ENCODE measurements around the gene GNA12.
"Not testable (repeated sequence)": the region's sequence is repeated elsewhere in the genome, so short reads cannot be mapped to it uniquely, and the experiment has no call there.

Gene GNA12

DNA sequence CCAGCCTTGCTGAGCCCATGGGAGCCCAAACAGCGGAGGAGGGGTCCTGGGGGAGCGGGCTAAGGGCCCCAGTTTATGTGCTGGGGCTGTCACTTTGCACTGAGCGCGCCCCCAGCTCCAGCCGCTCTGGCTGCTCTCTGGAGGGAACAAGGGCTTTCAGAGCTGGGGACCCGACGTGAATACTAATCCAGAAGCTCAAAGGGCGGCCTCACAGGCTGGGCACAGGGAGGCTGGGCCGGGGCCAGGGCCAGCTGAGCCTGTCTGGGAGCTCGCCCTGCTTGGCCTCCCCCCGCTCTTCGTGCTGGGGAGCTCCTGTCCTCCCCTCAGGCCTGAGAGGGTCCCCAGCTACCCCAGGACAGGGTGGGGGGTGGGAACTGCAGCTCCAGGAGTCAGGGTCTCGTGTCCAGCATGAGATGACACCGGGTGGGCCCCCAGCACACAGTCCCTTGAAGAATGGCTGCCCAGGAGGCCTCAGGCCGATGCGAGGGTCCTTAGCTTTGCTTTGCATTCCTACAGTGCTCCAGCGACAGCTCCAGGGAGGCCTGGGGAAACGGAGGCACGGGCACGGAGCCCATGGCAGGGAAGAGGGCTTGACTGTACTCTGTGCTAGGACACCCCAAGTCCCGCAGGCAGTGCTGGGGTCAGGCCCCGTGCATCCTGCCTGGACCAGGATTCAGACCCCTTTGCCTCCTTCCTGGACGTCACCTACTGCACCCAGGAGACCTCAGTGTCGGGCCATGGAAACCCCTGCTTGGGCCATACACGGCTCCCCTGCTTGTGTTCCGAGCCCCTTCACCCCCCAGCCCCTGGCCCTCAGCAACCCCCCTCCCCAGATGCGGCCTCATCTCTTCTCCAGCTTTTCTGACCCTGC is 161.9 kb downstream of the GNA12 start:
- Mint-ChIP-seq H3K27me3 (peaks cover 15% of the 10 kb centered on the region), H3K36me3 (no peaks in the 10 kb centered on the region), H3K27ac (no peak overlapping the region), H3K4me1 (peaks cover under 1% of the 10 kb centered on the region), H3K9me3 (no peaks in the 10 kb centered on the region), H3K4me3 (no peak overlapping the region)
- no peak for ATAC-seq (ENCODE audit: low read depth)
- DNase-seq (ENCODE audit: low spot score in 2 of 2) = no peak

DNA sequence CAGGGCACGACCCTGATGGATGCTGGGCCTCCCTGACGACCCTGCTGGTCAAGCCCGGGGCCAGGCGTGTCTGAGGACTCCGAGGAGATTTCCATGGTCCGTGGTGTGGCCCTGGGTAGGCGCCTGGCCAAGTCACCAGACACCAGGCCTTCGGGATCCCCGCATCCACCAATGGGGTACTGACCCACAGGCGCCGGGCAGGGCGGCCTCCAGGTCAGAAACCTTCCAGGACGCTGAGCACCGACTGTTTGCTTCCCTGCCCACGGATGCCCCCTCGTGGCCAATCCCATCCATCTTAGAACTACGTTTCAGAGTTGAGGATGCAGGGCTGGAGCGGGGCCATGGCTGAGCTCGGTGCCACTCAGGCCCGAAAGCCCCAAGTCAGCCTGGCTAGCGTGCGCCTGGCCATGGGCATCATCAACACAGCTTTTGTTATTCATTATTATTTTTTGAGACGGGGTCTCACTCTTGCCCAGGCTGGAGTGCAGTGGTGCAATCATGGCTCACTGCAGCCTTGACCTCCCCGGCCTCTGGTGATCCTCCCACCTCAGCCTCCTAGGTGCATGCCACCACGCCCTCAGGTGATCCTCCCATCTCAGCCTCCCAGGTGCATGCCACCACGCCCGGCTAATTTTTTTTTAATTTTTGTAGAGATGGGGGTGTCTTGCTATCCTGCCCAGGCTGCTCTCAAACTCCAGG is 163.2 kb downstream of the GNA12 start:
- peak; percentile 75 for ATAC-seq (ENCODE audit: low read depth)
- no peak overlapping the region for H3K27ac Mint-ChIP-seq
- H3K4me1 Mint-ChIP-seq = no peaks in the 10 kb centered on the region
- no peaks in the 10 kb centered on the region for H3K36me3 Mint-ChIP-seq
- H3K9me3 Mint-ChIP-seq = no peaks in the 10 kb centered on the region
- no peak overlapping the region for H3K4me3 Mint-ChIP-seq
- peaks cover 15% of the 10 kb centered on the region for H3K27me3 Mint-ChIP-seq
- DNase-seq (ENCODE audit: low spot score in 2 of 2) = peak; percentile 58

DNA sequence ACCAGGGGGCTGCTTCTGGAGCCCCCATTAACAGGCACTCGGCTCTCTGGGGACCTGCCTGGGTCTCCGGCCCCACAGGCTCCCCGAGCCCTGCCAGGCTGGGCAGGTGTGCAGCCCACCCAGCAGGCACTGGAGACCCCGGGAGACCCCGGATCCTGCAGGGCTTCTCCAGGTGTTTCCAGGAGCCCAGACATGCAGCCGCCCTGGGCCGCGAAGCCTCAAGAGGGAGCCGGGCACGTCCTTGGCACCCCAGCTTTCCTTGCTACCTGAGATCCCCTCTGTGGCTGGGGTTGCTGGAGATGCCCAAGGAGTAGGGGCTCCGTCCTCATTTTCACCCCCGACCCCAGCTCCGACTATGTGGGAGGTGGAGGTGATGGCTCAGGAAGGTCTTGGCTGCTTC is 163.9 kb downstream of the GNA12 start:
- Mint-ChIP-seq H3K4me1 (no peaks in the 10 kb centered on the region), H3K36me3 (no peaks in the 10 kb centered on the region), H3K27ac (no peak overlapping the region), H3K27me3 (peaks cover 15% of the 10 kb centered on the region), H3K9me3 (no peaks in the 10 kb centered on the region), H3K4me3 (no peak overlapping the region)
- DNase-seq (ENCODE audit: low spot score in 2 of 2) (no peak), ATAC-seq (ENCODE audit: low read depth) (no peak)

DNA sequence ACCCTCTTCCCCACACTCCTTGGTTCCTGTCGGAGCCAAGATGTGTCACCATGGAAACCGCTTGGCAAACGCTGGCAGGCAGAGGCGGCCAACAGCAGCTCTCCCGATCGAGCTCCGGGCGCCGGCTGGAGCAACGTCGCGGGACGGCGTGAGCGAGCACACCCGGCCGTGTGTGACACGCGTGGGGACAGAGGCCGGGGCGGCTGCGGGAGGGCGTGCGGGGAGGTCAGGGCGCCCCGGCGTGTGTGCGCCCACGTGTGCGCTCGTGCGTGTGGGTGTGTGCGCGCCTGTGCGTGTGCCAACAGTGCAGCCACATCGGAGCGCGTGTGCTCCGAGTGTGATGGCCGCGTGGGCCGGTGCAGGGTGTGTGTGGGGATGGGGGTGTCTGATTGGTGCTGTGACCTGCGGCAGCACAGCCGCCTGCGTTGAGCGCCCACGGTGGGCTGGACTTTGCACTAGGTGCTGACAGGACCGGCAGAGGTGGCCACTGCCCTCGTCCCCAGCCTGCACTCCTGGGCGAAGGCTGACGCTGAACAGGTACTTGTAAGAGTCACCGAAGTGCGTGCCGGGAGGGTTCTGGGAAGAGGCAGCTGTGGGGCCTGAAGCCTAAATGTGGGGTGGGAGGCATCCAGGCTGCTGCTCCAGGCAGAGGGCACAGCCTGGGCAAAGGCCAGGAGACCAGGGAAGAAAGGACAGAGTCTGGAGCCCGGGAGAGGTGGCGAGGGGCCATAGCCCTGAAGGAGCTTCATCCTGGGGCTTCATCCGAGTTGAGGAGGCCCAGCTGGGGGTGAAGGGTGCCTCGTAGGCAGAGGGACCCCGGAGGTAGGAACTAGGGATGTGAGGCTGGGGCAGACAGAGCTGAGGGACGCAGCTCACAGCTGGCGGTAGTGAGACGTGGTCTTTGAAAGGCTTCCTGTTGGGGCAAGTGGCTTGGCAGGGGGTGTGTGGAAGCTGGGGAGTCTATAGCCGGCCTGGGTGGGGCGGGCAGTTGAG is 164.7 kb downstream of the GNA12 start:
- ATAC-seq (ENCODE audit: low read depth); H3K36me3 Mint-ChIP-seq: not testable (repeated sequence)

GRCh38 chr7:2678454-2678853 is 165.7 kb downstream of the GNA12 start:
- not testable (repeated sequence) for DNase-seq (ENCODE audit: low spot score in 2 of 2); H3K27ac Mint-ChIP-seq; H3K4me3 Mint-ChIP-seq; H3K9me3 Mint-ChIP-seq; ATAC-seq (ENCODE audit: low read depth); H3K36me3 Mint-ChIP-seq; H3K4me1 Mint-ChIP-seq
- H3K27me3 Mint-ChIP-seq = peaks cover 12% of the 10 kb centered on the region

More for the DNA sequence above, 164.7 kb downstream of the GNA12 start:
- H3K4me1 Mint-ChIP-seq; DNase-seq (ENCODE audit: low spot score in 2 of 2); H3K4me3 Mint-ChIP-seq; H3K9me3 Mint-ChIP-seq; H3K27ac Mint-ChIP-seq: not testable (repeated sequence)
- peaks cover 14% of the 10 kb centered on the region for H3K27me3 Mint-ChIP-seq
